HG03432 (cell line): ENCODE measurements around the gene BCL2L1.

Source experiments
- ATAC-seq: cut with Tn5 transposase; IDR thresholded peaks from one replicate; pipeline ENCODE4 v1.9.1; 2021; ENCODE audit warnings: mild to moderate bottlenecking, moderate library complexity; ENCODE audit not compliant: unreplicated experiment

BCL2L1 gene

DNA sequence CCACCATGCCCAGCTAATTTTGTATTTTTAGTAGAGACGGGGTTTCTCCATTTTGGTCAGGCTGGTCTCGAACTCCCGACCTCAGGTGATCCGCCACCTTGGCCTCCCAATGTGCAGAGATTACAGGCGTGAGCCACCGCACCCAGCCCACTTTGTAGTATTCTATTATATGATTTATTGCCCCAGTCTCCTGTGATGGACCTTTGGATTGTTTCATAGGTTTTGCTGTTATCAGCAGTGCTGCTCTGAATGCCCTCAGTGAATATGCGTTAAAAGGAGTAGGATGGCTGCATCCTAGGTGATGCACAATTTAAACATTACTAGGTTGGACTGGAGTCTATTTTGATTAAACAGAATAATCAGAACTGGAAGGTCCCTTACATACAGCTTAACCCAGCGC, 107.3 kb downstream of the BCL2L1 start:
- ATAC-seq = no peak
